T-helper 9 cell (primary cell): ENCODE measurements around the gene BOLA1.
"Not testable (repeated sequence)": the region's sequence is repeated elsewhere in the genome, so short reads cannot be mapped to it uniquely, and the experiment has no call there.

Experiments used
- DNase-seq: peaks from one replicate; pipeline ENCODE4 v3.0.0-alpha.2; 2020

BOLA1 gene

DNA sequence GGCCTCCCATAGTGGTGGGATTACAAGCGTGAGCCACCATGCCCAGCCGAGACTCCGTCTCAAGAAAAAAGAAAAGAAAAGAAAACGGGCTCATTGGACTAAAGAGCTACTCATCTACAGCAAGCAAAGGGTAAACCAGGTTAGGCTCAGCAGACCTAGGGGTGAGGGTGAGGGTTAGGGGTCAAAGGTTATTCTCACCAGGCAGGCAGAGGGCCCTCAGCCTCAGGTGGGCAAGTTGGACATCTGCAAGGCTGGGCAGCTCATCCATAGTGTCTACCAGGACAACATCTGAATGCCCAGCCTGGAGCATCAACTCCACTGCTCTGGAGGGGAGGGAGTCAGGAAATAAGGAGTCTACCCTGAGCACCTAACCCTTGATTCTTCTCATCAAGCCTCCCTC, 33.8 kb downstream of the BOLA1 start:
- no peak for DNase-seq

- DNase-seq, result no peak
These were observed 35.0 kb downstream of the BOLA1 start for GRCh38 chr1:149934356-149934755.

DNA sequence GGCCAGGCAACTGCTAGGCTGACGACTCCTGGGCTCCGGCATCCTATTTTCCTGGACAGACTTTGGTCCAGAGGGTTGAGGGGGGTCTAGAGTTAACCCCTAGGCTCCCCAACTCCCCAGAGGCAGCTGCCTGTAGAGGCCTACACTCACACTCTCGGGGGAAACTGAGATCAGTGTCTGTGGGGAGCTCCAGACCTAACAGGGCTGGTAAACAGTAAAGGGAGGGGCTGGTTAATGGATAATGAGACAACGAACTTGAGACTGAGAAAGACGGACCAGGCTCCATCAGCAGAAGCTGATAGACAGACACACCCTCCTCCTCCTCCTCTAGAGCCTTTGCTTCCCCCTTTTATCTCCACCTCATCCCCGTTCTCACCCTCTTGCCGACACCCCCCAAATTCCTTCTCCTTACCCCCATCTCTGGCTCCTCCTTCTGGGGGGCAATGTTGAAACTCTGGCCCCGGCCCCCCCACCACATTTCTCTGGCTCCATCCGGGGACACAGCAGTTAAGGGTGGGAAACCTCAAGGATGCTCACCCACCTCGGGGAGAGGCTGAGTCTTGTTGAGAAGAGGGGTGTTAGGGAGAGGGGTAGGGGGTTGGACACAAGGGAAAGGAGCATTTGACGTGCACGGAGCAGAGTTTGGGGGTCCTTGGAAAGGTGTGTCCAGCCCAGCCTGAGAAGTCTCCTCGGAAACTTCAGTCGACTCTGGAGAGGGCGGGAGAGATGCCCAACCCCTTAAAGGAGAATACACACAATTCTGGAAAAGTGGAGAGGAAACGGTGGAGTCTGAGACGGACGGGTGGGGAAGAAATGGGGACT, 37.0 kb downstream of the BOLA1 start, which contains the start of gene MTMR11:
Gene MTMR11 (minus strand): TSS at position 710 of the 822 bp plus-strand sequence. CDS start 232 bp downstream, at position 478.
- DNase-seq, result no peak

DNA sequence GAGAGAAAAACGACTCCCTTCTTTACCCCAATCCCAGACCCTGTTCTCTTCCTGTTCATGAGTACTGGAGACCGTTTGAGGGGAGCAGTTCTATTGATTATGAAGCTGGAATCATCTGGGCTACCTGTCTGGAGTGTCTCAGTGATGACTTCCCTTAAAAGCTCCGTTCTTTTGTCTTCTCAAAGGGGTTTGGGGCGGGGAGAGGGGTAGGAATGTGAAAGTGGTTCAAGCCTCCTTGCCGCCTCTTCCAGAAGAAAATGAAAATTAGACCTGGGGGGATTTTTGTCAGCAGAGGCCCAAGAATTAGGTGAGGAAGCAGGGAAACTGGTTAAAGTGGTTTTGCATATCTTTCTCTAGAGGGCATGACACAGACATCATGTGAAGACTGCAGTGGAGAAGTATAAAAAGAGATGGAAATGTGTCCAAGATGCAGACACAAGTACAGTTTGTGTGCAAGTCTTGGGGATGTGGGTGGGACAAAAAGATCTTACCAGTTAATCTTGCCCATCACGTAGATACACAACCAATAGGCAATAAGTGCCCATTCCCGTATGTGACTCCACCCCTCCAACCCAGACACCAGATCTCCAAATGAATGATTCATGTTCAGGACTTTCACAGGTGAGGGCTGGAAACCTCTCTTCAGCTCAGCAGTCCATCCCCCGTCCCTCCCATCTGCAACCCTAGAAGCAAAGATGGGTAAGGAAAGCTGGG, 37.8 kb downstream of the BOLA1 start:
- no peak for DNase-seq

- DNase-seq, result no peak
These were observed 38.4 kb downstream of the BOLA1 start for GRCh38 chr1:149937759-149938158.

GRCh38 chr1:149938668-149939003, 39.3 kb downstream of the BOLA1 start:
- DNase-seq, result not testable (repeated sequence)

- no peak for DNase-seq
These were observed 41.1 kb downstream of the BOLA1 start for GRCh38 chr1:149940427-149940826.

DNA sequence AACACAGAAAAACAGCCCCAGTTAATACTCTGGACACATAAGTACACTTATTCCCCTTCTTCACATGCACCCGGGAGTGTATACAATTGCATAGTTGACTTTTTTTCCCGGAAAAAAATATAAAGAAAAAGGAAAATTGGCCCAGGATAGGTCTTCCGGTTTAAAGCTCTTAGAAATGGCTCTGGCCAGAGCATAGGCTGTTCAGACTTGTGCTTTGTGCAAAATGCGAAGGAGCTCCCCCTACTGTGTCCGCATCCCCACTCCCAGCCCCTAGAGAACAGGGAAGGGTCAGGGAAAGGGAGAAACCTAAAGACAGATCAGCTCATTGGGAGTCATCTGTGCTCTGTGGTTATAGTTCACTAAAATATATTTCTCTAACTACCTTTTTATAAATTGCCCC, 42.8 kb downstream of the BOLA1 start:
- no peak for DNase-seq

DNA sequence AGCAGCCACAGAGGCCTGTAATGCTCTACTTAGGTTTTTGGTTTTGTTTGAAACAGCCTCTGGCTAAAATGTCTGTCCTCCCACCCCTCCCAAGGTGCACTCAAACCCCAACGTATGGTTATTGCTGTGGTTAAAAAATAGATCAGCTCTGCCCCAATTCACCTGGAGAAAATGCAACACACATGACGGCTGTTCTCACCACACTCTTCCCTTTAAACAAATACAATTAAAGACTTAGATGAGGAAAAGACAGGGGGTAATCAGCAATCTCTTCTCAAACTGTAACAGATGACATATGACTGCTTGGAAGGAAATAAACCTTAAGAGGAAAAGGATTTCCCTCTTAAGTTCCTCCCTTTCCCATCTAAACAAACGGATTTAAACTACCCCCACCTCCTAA, 43.5 kb downstream of the BOLA1 start:
- DNase-seq, result no peak

DNA sequence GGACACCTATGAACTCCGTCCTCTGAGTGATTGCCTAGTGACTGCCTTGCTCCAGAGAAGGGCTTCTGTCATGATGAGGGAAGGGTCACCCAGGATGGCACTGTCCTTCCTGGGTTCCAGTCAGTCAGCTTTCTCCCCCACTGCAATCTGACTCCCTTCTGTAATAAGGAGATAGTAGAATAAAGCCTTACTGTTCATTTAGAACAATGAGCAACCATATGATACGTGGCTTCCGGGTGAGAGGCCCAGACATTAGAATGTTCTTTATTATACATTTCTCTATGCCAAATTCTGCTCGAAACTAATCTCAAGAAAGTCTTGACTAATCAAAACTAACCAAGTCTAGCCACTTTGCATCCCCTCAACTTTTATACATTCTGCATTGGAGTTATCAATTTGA, 45.8 kb downstream of the BOLA1 start:
- no peak for DNase-seq

- no peak for DNase-seq
These were observed 50.5 kb downstream of the BOLA1 start for GRCh38 chr1:149949911-149950310.
